Adrenal gland (tissue), 12 donors: ENCODE results near the gene PARD3B. TPM values are rescaled to one million over a fixed set of nuclear protein-coding genes. Genes with fewer than 3 reads are reported as not detected.

ENCODE experiments used
- DNase-seq, 7 donors: peaks; one replicate each; pipeline ENCODE4 v3.0.0-alpha.2; 2019 to 2020
- H3K27ac ChIP-seq, 5 donors: fragments of 200-600 bp; sonication (generic) in 4 of 5; 1 replicate in 3 of 5; 2 replicates in 2 of 5; pipeline versions ENCODE4 v1.5.1 to v1.8.0; 2016 to 2020; ENCODE audit warnings: mild to moderate bottlenecking in 1 of 5
- H3K27me3 ChIP-seq: fragments of 200-600 bp; 2 replicates; pipeline ENCODE4 v1.8.0; 2021
- H3K36me3 ChIP-seq, 2 donors: fragments of 200-600 bp; replicated peaks in 1 of 2; 1 replicate in 1 of 2; 2 replicates in 1 of 2; pipeline versions ENCODE4 v1.5.1 to v1.8.0; 2018 to 2022
- H3K4me1 ChIP-seq, 2 donors: fragments of 200-600 bp; replicated peaks in 1 of 2; 1 replicate in 1 of 2; 2 replicates in 1 of 2; pipeline versions ENCODE4 v1.5.1 to v1.8.0; 2018 to 2021
- H3K4me3 ChIP-seq, 4 donors: fragments of 200-600 bp; sonication (generic) in 3 of 4; one replicate each; pipeline ENCODE4 v1.5.1; 2016 to 2018
- H3K9me3 ChIP-seq, 3 donors: fragments of 200-600 bp; sonication (generic) in 1 of 3; replicated peaks in 1 of 3; 1 replicate in 2 of 3; 2 replicates in 1 of 3; pipeline versions ENCODE4 v1.5.1 to v1.8.0; 2016 to 2021
- CTCF ChIP-seq, 6 experiments: fragments of 450-650 bp in 4 of 6; fragments of 200-600 bp in 2 of 6; sonication (generic) in 1 of 6; IDR thresholded peaks; 1 replicate in 5 of 6; 2 replicates in 1 of 6; pipeline versions ENCODE4 v1.5.1 to v1.8.0; 2016 to 2021; ENCODE audit warnings: antibody characterized with exemption in 6 of 6, mild to moderate bottlenecking in 2 of 6, moderate library complexity in 1 of 6
- POLR2A ChIP-seq, 2 donors: fragments of 450-650 bp; IDR thresholded peaks; one replicate each; pipeline ENCODE4 v1.6.1; 2017; ENCODE audit warnings: antibody characterized with exemption in 2 of 2, mild to moderate bottlenecking in 2 of 2, moderate library complexity in 1 of 2
- WGBS, 4 donors: extraction: QIAGEN DNeasy Blood & Tissue Kit in 2 of 4; methylation state at CpG; one replicate each; pipeline versions ENCODE4 v1.1.5 to v1.1.7; 2013 to 2017; 5-methylcytosine and 5-hydroxymethylcytosine counted together
- intact Hi-C, 2 donors: fragments of 100-400 bp; cut with DNase I; formaldehyde crosslinking; loops; one replicate each; pipeline versions ENCODE4 v1.14.1 to v1.15.0; 2022 to 2023
- polyA plus RNA-seq, 3 donors: library from polyadenylated mRNA; stranded (reverse); fragments of 200-250 nt in 2 of 3; fragments of 350-450 nt in 1 of 3; fragmentation: Illumina TruSeq in 1 of 3; extraction: RNeasy Lipid Tissue Mini Kit (QIAGEN cat#74804) in 1 of 3; gene quantifications; one replicate each; pipeline ENCODE4 v1.2.3, GENCODE V29; 2013 to 2014
- total RNA-seq, 9 donors: library from RNA; depleted of rRNA in 4 of 9; stranded (reverse); fragments of >200 nt in 4 of 9; fragments of 120-200 nt in 1 of 9; fragmentation: NEBNext Ultra II Directional in 1 of 9; extraction: Animal tissue kit (Norgen Biotek cat#: 25700) in 1 of 9; gene quantifications; one replicate each; pipeline versions ENCODE4 v1.1.0 to v1.2.4, GENCODE V29; 2013 to 2023
- donor health status: healthy with polysubstance abuse.
- donor health status: Bipolar disorder and iron deficiency.
- donor health status: DM: yes; HTN: yes; CAD: no.
- donor health status: DM: no; HTN: no; CAD: no.
- donor health status: DM: no; HTN: no; CAD: no.
- donor health status: DM: yes; HTN: yes; CAD: no.

The PARD3B gene
- total and polyA plus RNA-seq, 12 donors = 1.9 to 20.4 (median 9.5) TPM

- no peaks in the 10 kb centered on the region for H3K9me3 ChIP-seq
- no peaks in the 10 kb centered on the region for H3K36me3 ChIP-seq
- no peaks in the 10 kb centered on the region for H3K27me3 ChIP-seq
- H3K4me3 ChIP-seq = no peak overlapping the region
- intact Hi-C loops = no loop called here
- 71 to 85% (median 76%) methylated on average over 4 of the region's 4 CpGs for WGBS, 4 donors
- no peak overlapping the region for H3K27ac ChIP-seq
- DNase-seq = no peak
- no peaks in the 10 kb centered on the region for H3K4me1 ChIP-seq
- TF ChIP-seq CTCF (IDR thresholded peaks at IDR 0.05) (no peak), POLR2A (IDR thresholded peaks at IDR 0.05) (no peak)
Measured at GRCh38 chr2:205424326-205424725, 879.1 kb downstream of the PARD3B start.

- WGBS, 4 donors = 82 to 89% (median 87%) methylated on average over 2 of the region's 2 CpGs
- Histone ChIP-seq H3K4me3 (no peak overlapping the region), H3K27me3 (no peaks in the 10 kb centered on the region), H3K4me1 (no peaks in the 10 kb centered on the region), H3K36me3 (no peaks in the 10 kb centered on the region), H3K27ac (no peak overlapping the region), H3K9me3 (no peaks in the 10 kb centered on the region)
- no peak for TF ChIP-seq POLR2A (IDR thresholded peaks at IDR 0.05)
- TF ChIP-seq CTCF (IDR thresholded peaks at IDR 0.05) = no peak
- DNase-seq = no peak
- intact Hi-C loops = no loop called here
Measured at GRCh38 chr2:205425102-205425501, 879.8 kb downstream of the PARD3B start.

GRCh38 chr2:205427112-205427511, 881.8 kb downstream of the PARD3B start:
- H3K9me3 ChIP-seq = no peaks in the 10 kb centered on the region
- no peak for DNase-seq
- no peaks in the 10 kb centered on the region for H3K4me1 ChIP-seq
- WGBS, 4 donors = 82 to 93% (median 85%) methylated on average over 3 of the region's 3 CpGs
- no peaks in the 10 kb centered on the region for H3K36me3 ChIP-seq
- TF ChIP-seq CTCF (IDR thresholded peaks at IDR 0.05) (no peak), POLR2A (IDR thresholded peaks at IDR 0.05) (no peak)
- H3K4me3 ChIP-seq = no peak overlapping the region
- H3K27ac ChIP-seq = no peak overlapping the region
- intact Hi-C loops = no loop called here
- no peaks in the 10 kb centered on the region for H3K27me3 ChIP-seq

GRCh38 chr2:205428811-205429210, 883.5 kb downstream of the PARD3B start:
- no peak for DNase-seq
- Histone ChIP-seq H3K4me1 (no peaks in the 10 kb centered on the region), H3K27ac (no peak overlapping the region), H3K27me3 (no peaks in the 10 kb centered on the region), H3K36me3 (no peaks in the 10 kb centered on the region), H3K4me3 (no peak overlapping the region), H3K9me3 (no peaks in the 10 kb centered on the region)
- TF ChIP-seq CTCF (IDR thresholded peaks at IDR 0.05) (no peak), POLR2A (IDR thresholded peaks at IDR 0.05) (no peak)
- 92 to 94% (median 93%) methylated on average over 2 of the region's 2 CpGs for WGBS, 4 donors
- intact Hi-C loops = no loop called here
